IMR-90 (cell line): Measurements from ENCODE around the gene GPR183. TPM values are rescaled to one million over a fixed set of nuclear protein-coding genes. Genes with fewer than 3 reads are reported as not detected.

Experiments used
- ATAC-seq: fragments of 200-7000 bp; cut with Tn5 transposase; 2 replicates; pipeline ENCODE4 v1.9.1; 2020; ENCODE audit warnings: low read depth, mild to moderate bottlenecking, moderate library complexity
- BruUV-seq: library from RNA; stranded (reverse); fragments of 400-500 nt; replicated peaks from 2 replicates; lab custom pipeline; 2021; lab: Mats Ljungman, UMichigan
- CTCF ChIA-PET: fragments of 300-600 bp; formaldehyde crosslinking; extraction: SDS; loops from one replicate; lab custom pipeline; 2021; ENCODE audit warnings: antibody characterized with exemption; lab: Yijun Ruan, JAX
- POLR2A ChIA-PET: fragments of 300-600 bp; sonication (Branson Sonifier 250); formaldehyde crosslinking; loops from one replicate; lab custom pipeline; 2022; ENCODE audit warnings: antibody characterized with exemption; ENCODE audit not compliant: unreplicated experiment; lab: Charles Lee
- DNase-seq: peaks from one replicate; pipeline ENCODE4 v3.0.0; 2013
- H2AFZ ChIP-seq: replicated peaks from 2 replicates; pipeline ENCODE3; 2013; ENCODE audit warnings: low read length, mild to moderate bottlenecking; ENCODE audit not compliant: poor library complexity
- H2AK5ac ChIP-seq: 2 replicates; pipeline ENCODE4 v1.6.1; 2013; ENCODE audit warnings: low read depth, low read length, inconsistent platforms
- H2AK9ac ChIP-seq: replicated peaks from 2 replicates; pipeline ENCODE3; 2013; ENCODE audit warnings: mild to moderate bottlenecking, low read depth, low read length, moderate library complexity; ENCODE audit not compliant: poor library complexity
- H2BK120ac ChIP-seq: 2 replicates; pipeline ENCODE4 v1.6.1; 2013; ENCODE audit warnings: low read depth, low read length, inconsistent platforms
- H2BK15ac ChIP-seq: 3 replicates; pipeline ENCODE4 v1.6.1; 2013; ENCODE audit warnings: low read depth, low read length, inconsistent platforms
- H2BK20ac ChIP-seq: 2 replicates; pipeline ENCODE4 v1.6.1; 2013; ENCODE audit warnings: low read depth, mild to moderate bottlenecking, inconsistent platforms, low read length, moderate library complexity
- H2BK5ac ChIP-seq: 2 replicates; pipeline ENCODE4 v1.6.1; 2013; ENCODE audit warnings: mild to moderate bottlenecking, low read depth, low read length, inconsistent platforms; ENCODE audit not compliant: poor library complexity, severe bottlenecking
- H3K14ac ChIP-seq: replicated peaks from 2 replicates; pipeline ENCODE4 v1.6.1; 2013; ENCODE audit warnings: low read depth, low read length, inconsistent platforms
- H3K18ac ChIP-seq: 2 replicates; pipeline ENCODE4 v1.6.1; 2013; ENCODE audit warnings: low read depth, low read length, control low read depth
- H3K23ac ChIP-seq: 2 replicates; pipeline ENCODE4 v1.6.1; 2013; ENCODE audit warnings: low read depth, low read length, inconsistent platforms
- H3K27ac ChIP-seq: 2 replicates; pipeline ENCODE4 v1.5.1; 2013; ENCODE audit warnings: mild to moderate bottlenecking, control low read depth, low read length; ENCODE audit not compliant: insufficient read depth
- H3K27me3 ChIP-seq: 2 replicates; pipeline ENCODE4 v1.6.1; 2013; ENCODE audit warnings: low read length; ENCODE audit not compliant: control insufficient read depth, insufficient read depth
- H3K36me3 ChIP-seq: 2 replicates; pipeline ENCODE4 v1.6.1; 2013; ENCODE audit warnings: low read length, mixed read lengths; ENCODE audit not compliant: control insufficient read depth, insufficient read depth
- H3K4ac ChIP-seq: 2 replicates; pipeline ENCODE4 v1.6.1; 2013; ENCODE audit warnings: low read depth, low read length, inconsistent platforms
- H3K4me1 ChIP-seq: 2 replicates; pipeline ENCODE4 v1.6.1; 2013; ENCODE audit warnings: low read length, mixed read lengths; ENCODE audit not compliant: control insufficient read depth, insufficient read depth
- H3K4me2 ChIP-seq: 2 replicates; pipeline ENCODE4 v1.6.1; 2013; ENCODE audit warnings: low read depth, mild to moderate bottlenecking, control low read depth, low read length, moderate library complexity
- H3K4me3 ChIP-seq: 2 replicates; pipeline ENCODE4 v1.5.1; 2013; ENCODE audit warnings: low read depth, mild to moderate bottlenecking, control low read depth, low read length, moderate library complexity; ENCODE audit not compliant: insufficient read depth
- H3K56ac ChIP-seq: 2 replicates; pipeline ENCODE4 v1.6.1; 2013; ENCODE audit warnings: low read length, inconsistent platforms; ENCODE audit not compliant: insufficient read depth; ENCODE audit errors: extremely low read depth
- H3K79me1 ChIP-seq, 2 experiments: 2 replicates each; pipeline ENCODE4 v1.6.1; 2013; ENCODE audit warnings: low read length in 2 of 2, inconsistent platforms in 1 of 2, low read depth in 1 of 2
- H3K9ac ChIP-seq: 2 replicates; pipeline ENCODE4 v1.6.1; 2013; ENCODE audit warnings: low read depth, low read length, control low read depth
- H3K9me1 ChIP-seq: 2 replicates; pipeline ENCODE4 v1.6.1; 2013; ENCODE audit warnings: low read length, inconsistent platforms; ENCODE audit not compliant: insufficient read depth
- H3K9me3 ChIP-seq: 2 replicates; pipeline ENCODE4 v1.6.1; 2013; ENCODE audit warnings: low read length; ENCODE audit not compliant: control insufficient read depth, insufficient read depth
- H4K20me1 ChIP-seq: 2 replicates; pipeline ENCODE4 v1.6.1; 2013; ENCODE audit warnings: low read length, inconsistent platforms; ENCODE audit not compliant: insufficient read depth
- H4K5ac ChIP-seq: 2 replicates; pipeline ENCODE4 v1.6.1; 2013; ENCODE audit warnings: mild to moderate bottlenecking, low read depth, low read length, control low read depth
- H4K8ac ChIP-seq, 2 experiments: 2 replicates each; pipeline ENCODE4 v1.6.1; 2013; ENCODE audit warnings: low read depth in 2 of 2, low read length in 2 of 2, control low read depth in 1 of 2, inconsistent platforms in 1 of 2
- H4K91ac ChIP-seq: 2 replicates; pipeline ENCODE4 v1.6.1; 2013; ENCODE audit warnings: low read depth, low read length, inconsistent platforms; ENCODE audit not compliant: insufficient read depth
- CHD1 ChIP-seq: IDR thresholded peaks from 2 replicates; pipeline ENCODE4 v1.6.1; 2012; ENCODE audit warnings: low read depth, low read length, improper control_type of control experiment
- CTCF ChIP-seq: conservative IDR thresholded peaks from 2 replicates; pipeline ENCODE4 v1.5.1; 2012; ENCODE audit warnings: mild to moderate bottlenecking, low read depth, low read length, improper control_type of control experiment
- ELK1 ChIP-seq: fragments of 150-350 bp; IDR thresholded peaks from 2 replicates; pipeline ENCODE4 v1.6.1; 2016; ENCODE audit warnings: low read depth, mild to moderate bottlenecking, low read length, moderate library complexity, borderline replicate concordance
- MAFK ChIP-seq: IDR thresholded peaks from 2 replicates; pipeline ENCODE4 v1.6.1; 2012; ENCODE audit warnings: low read depth, low read length, improper control_type of control experiment
- MAZ ChIP-seq: IDR thresholded peaks from 2 replicates; pipeline ENCODE4 v1.6.1; 2012; ENCODE audit warnings: low read depth, mild to moderate bottlenecking, low read length, improper control_type of control experiment, moderate library complexity, borderline replicate concordance
- NFE2L2 ChIP-seq: fragments of 150-350 bp; IDR thresholded peaks from 2 replicates; pipeline ENCODE4 v1.6.1; 2016; ENCODE audit warnings: low read depth, mild to moderate bottlenecking, low read length
- POLR2A ChIP-seq: IDR thresholded peaks from 2 replicates; pipeline ENCODE4 v1.6.1; 2012; ENCODE audit warnings: mild to moderate bottlenecking, low read depth, low read length
- RCOR1 ChIP-seq: IDR thresholded peaks from 2 replicates; pipeline ENCODE4 v1.6.1; 2012; ENCODE audit warnings: mild to moderate bottlenecking, low read length, improper control_type of control experiment; ENCODE audit not compliant: insufficient replicate concordance
- SMC3 ChIP-seq: fragments of 150-350 bp; IDR thresholded peaks from 2 replicates; pipeline ENCODE4 v1.6.1; 2016; ENCODE audit warnings: low read depth, mild to moderate bottlenecking, antibody characterized with exemption, low read length, moderate library complexity
- USF2 ChIP-seq: fragments of 150-350 bp; IDR thresholded peaks from 2 replicates; pipeline ENCODE4 v1.6.1; 2017; ENCODE audit warnings: mild to moderate bottlenecking, antibody characterized with exemption, low read length, low read depth
- WGBS, 2 experiments: methylation state at CpG; one replicate each; pipeline versions ENCODE4 v1.1.5 to v1.1.7; 2013; ENCODE audit warnings: missing lambda C conversion rate in 2 of 2; ENCODE audit not compliant: insufficient read length in 1 of 2; ENCODE audit errors: extremely low coverage in 2 of 2; 5-methylcytosine and 5-hydroxymethylcytosine counted together
- dilution Hi-C: fragments of 300-500 bp; cut with HindIII; formaldehyde crosslinking; loops from one replicate; pipeline ENCODE4 v1.14.3; 2018; ENCODE audit warnings: low sequenced_read_pairs; ENCODE audit not compliant: unreplicated experiment
- in situ Hi-C: fragments of 300-500 bp; cut with MboI; formaldehyde crosslinking; loops from 3 replicates; pipeline ENCODE4 v1.14.3; 2019; ENCODE audit warnings: low sequenced_read_pairs, inconsistent platforms, mixed read lengths
- intact Hi-C: fragments of 100-400 bp; cut with micrococcal nuclease; formaldehyde crosslinking; loops from 2 replicates; pipeline ENCODE4 v1.10.0; 2022
- polyA plus RNA-seq, 3 experiments: library from polyadenylated mRNA; depleted of rRNA; stranded (reverse); fragments of >200 nt; gene quantifications; 2 replicates each; pipeline ENCODE4 v1.2.3, GENCODE V29; 2012; ENCODE audit warnings: low replicate concordance in 1 of 3
- total RNA-seq: library from RNA; depleted of rRNA; stranded (reverse); fragments of >200 nt; gene quantifications from 2 replicates; pipeline ENCODE4 v1.2.3, GENCODE V29; 2012

The GPR183 gene
- total and polyA plus RNA-seq, 2 of the 4 experiments (the other 2 are of a cell fraction) = 0.18 to 0.31 TPM

DNA sequence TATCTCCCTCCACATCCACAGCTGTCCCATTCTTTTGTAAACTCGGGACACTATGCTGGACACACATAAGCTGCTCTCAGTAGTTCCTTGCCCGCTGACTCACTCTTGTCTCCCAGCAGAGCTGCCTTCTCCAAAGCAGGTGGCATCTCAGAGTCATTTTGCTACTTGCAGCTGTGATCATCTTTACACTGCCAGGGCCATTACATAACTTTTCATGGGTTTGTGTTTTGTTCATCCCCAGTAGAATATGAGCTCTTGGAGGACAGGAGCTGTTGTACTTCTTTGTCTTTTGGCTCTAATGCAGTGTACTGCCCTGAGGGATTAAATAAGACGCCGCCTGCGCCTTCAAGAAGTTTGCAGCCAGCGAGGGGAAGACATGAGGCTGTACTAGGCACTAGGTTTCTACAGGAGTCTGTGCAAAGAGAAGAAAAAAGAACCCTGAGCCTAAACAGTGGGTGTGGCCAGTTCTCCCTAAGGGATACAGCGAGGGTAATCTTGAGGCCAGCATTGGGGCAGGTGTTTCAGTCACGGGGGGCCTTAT lies 40.8 kb upstream of the GPR183 start:
- Histone ChIP-seq H4K8ac (no peak overlapping the region), H3K9me1 (peaks cover 8% of the 10 kb centered on the region), H3K4ac (no peak overlapping the region), H3K36me3 (peaks cover 12% of the 10 kb centered on the region; the same call in 1 of the 2 replicates), H2AK5ac (no peak overlapping the region), H3K4me1 (no peaks in the 10 kb centered on the region), H2AFZ (no peak overlapping the region), H4K91ac (no peak overlapping the region), H2BK120ac (no peak overlapping the region), H3K27ac (no peak overlapping the region), H3K9me3 (no peaks in the 10 kb centered on the region), H3K4me3 (no peak overlapping the region), H2BK20ac (no peak overlapping the region), H2BK15ac (no peak overlapping the region), H3K4me2 (no peak overlapping the region), H2BK5ac (no peak overlapping the region), H3K79me1 (0 out of 4 replicates have a peak, but pooled peaks cover 0 to 3% of the 10 kb centered on the region in 2 experiments), H3K56ac (no peak overlapping the region), H3K27me3 (no peaks in the 10 kb centered on the region), H3K18ac (no peak overlapping the region), H4K20me1 (peaks cover 6% of the 10 kb centered on the region; the same call in 1 of the 2 replicates), H4K5ac (no peak overlapping the region), H2AK9ac (no peak overlapping the region), H3K23ac (no peak overlapping the region), H3K9ac (no peak overlapping the region), H3K14ac (no peak overlapping the region)
- 88% methylated on average over 3 of the region's 8 CpGs; no CpG with 5 or more reads in 1 of the 2 experiments for WGBS, 2 experiments
- ATAC-seq (no peak; the same call in 1 of the 2 replicates), DNase-seq (no peak)
- POLR2A ChIA-PET = no interaction called here
- TF ChIP-seq ELK1 (no peak), RCOR1 (no peak), MAFK (no peak), NFE2L2 (no peak), CTCF (no peak), CHD1 (no peak), SMC3 (no peak), USF2 (no peak), POLR2A (no peak), MAZ (no peak)
- dilution Hi-C loops = no loop called here
- in situ Hi-C loops = no loop called here
- no TSS peak for BruUV-seq
- CTCF ChIA-PET = interaction anchor here (0.7 kb wide), 1 partner anchor 82 kb away, joined by 3 read pairs; no protein-coding TSS in a partner anchor
- intact Hi-C loops = no loop called here
